Stomach (tissue), 9 donors: ENCODE data around the gene KCTD12. TPM values are rescaled to one million over a fixed set of nuclear protein-coding genes. Genes with fewer than 3 reads are reported as not detected.
A peak's percentile ranks its signal among the peaks of the same experiment; 100 is the strongest.

ENCODE experiments used
- DNase-seq, 2 donors: peaks; one replicate each; pipeline versions ENCODE4 v3.0.0 to v3.0.0-alpha.2; 2013 to 2019
- H3K27ac ChIP-seq, 5 donors: fragments of 200-600 bp in 4 of 5; sonication (generic) in 4 of 5; one replicate each; pipeline ENCODE4 v1.5.1; 2013 to 2019; ENCODE audit warnings: mild to moderate bottlenecking in 1 of 5, moderate library complexity in 1 of 5
- H3K27me3 ChIP-seq, 3 donors: fragments of 200-600 bp; sonication (generic); one replicate each; pipeline ENCODE4 v1.5.1; 2017 to 2019; ENCODE audit warnings: mixed run types in 1 of 3
- H3K36me3 ChIP-seq, 4 donors: fragments of 200-600 bp; sonication (generic); 1 replicate in 3 of 4; 2 replicates in 1 of 4; pipeline ENCODE4 v1.5.1; 2016 to 2019
- H3K4me1 ChIP-seq, 4 donors: fragments of 200-600 bp; sonication (generic); one replicate each; pipeline ENCODE4 v1.5.1; 2016 to 2019
- H3K4me3 ChIP-seq, 4 donors: fragments of 200-600 bp; sonication (generic) in 3 of 4; one replicate each; pipeline ENCODE4 v1.5.1; 2016 to 2019; ENCODE audit warnings: mild to moderate bottlenecking in 1 of 4
- H3K9me3 ChIP-seq, 4 donors: fragments of 200-600 bp; sonication (generic); one replicate each; pipeline ENCODE4 v1.5.1; 2016 to 2019
- CTCF ChIP-seq, 7 experiments: fragments of 450-650 bp in 4 of 7; fragments of 200-600 bp in 3 of 7; sonication (generic) in 3 of 7; IDR thresholded peaks; one replicate each; pipeline ENCODE4 v1.5.1; 2016 to 2019; ENCODE audit warnings: antibody characterized with exemption in 7 of 7, control low read depth in 2 of 7, mild to moderate bottlenecking in 1 of 7
- EP300 ChIP-seq: sonication (generic); formaldehyde crosslinking; IDR thresholded peaks from one replicate; pipeline ENCODE4 v1.6.1; 2017; ENCODE audit warnings: antibody characterized with exemption
- POLR2A ChIP-seq, 4 donors: fragments of 450-650 bp; IDR thresholded peaks; one replicate each; pipeline ENCODE4 v1.6.1; 2016; ENCODE audit warnings: antibody characterized with exemption in 4 of 4, control low read depth in 2 of 4, mild to moderate bottlenecking in 1 of 4, moderate library complexity in 1 of 4
- POLR2AphosphoS5 ChIP-seq, 3 donors: sonication (generic); formaldehyde crosslinking; IDR thresholded peaks; one replicate each; pipeline ENCODE4 v1.6.1; 2016; ENCODE audit warnings: antibody characterized with exemption in 3 of 3
- WGBS, 5 donors: extraction: QIAGEN DNeasy Blood & Tissue Kit in 3 of 5; methylation state at CpG; one replicate each; pipeline versions ENCODE4 v1.1.5 to v1.1.7; 2013 to 2018; 5-methylcytosine and 5-hydroxymethylcytosine counted together
- intact Hi-C: fragments of 100-400 bp; cut with DNase I; formaldehyde crosslinking; loops from one replicate; pipeline ENCODE4 v1.15.1; 2023; ENCODE audit warnings: low total_unique reads
- polyA plus RNA-seq, 3 donors: library from polyadenylated mRNA; stranded (reverse); fragments of 200-250 nt; gene quantifications; one replicate each; pipeline ENCODE4 v1.2.3, GENCODE V29; 2013
- total RNA-seq, 5 donors: library from RNA; depleted of rRNA; stranded (reverse); fragments of >200 nt; gene quantifications; one replicate each; pipeline versions ENCODE4 v1.1.0 to v1.2.3, GENCODE V29; 2014 to 2016
- donor health status: healthy with polysubstance abuse.
- donor health status: Bipolar disorder and iron deficiency.
- donor health status: healthy.

Gene KCTD12
- total and polyA plus RNA-seq, 8 donors, result 9.5 to 115 (median 28.4) TPM

GRCh38 chr13:76887076-76887563, 915 bp upstream of the KCTD12 start:
- no peaks in the 10 kb centered on the region for H3K27me3 ChIP-seq
- H3K36me3 ChIP-seq, result no peaks in the 10 kb centered on the region
- H3K4me3 ChIP-seq, result peak overlapping the region; percentile 57 to 82 (median 65)
- intact Hi-C loops, result no loop called here
- H3K4me1 ChIP-seq, result peaks cover 12 to 44% (median 35%) of the 10 kb centered on the region in 4 donors
- H3K9me3 ChIP-seq, result no peaks in the 10 kb centered on the region
- 13 to 24% (median 22%) methylated on average over 20 of the region's 20 CpGs for WGBS, 5 donors
- peak in 1 of 4 donors; percentile 9 for TF ChIP-seq POLR2A (IDR thresholded peaks at IDR 0.05)
- no peak for TF ChIP-seq EP300
- peak in 1 of 2 donors; percentile 67 for DNase-seq
- peak overlapping the region; percentile 83 to 91 (median 87) for H3K27ac ChIP-seq

- WGBS, 5 donors, result 0 to 2% (median 0%) methylated on average over 1 to 37 of the region's 37 CpGs; no CpG with 5 or more reads in 1 of the 5 donors
- no peak for DNase-seq
These were observed 257 bp downstream of the KCTD12 start for GRCh38 chr13:76886005-76886291.

GRCh38 chr13:76885203-76886004, 801 bp downstream of the KCTD12 start:
- DNase-seq, result peak; percentile 73 to 92
- no peaks in the 10 kb centered on the region for H3K27me3 ChIP-seq
- H3K9me3 ChIP-seq, result no peaks in the 10 kb centered on the region
- TF ChIP-seq POLR2A (IDR thresholded peaks at IDR 0.05) (no peak), CTCF (IDR thresholded peaks at IDR 0.05) (peak in 1 of 7 experiments; percentile 27)
- peak overlapping the region; percentile 83 to 91 (median 87) for H3K27ac ChIP-seq
- intact Hi-C loops, result no loop called here
- H3K4me1 ChIP-seq, result peaks cover 12 to 56% (median 35%) of the 10 kb centered on the region in 4 donors
- H3K4me3 ChIP-seq, result peak overlapping the region; percentile 57 to 82 (median 65)
- WGBS, 5 donors, result 0% methylated on average over 26 to 94 of the region's 94 CpGs
- H3K36me3 ChIP-seq, result no peaks in the 10 kb centered on the region

More at GRCh38 chr13:76886005-76886291, 257 bp downstream of the KCTD12 start:
- H3K4me3 ChIP-seq, result peak overlapping the region; percentile 57 to 82 (median 65)
- H3K9me3 ChIP-seq, result no peaks in the 10 kb centered on the region
- H3K36me3 ChIP-seq, result no peaks in the 10 kb centered on the region
- peak overlapping the region; percentile 83 to 91 (median 87) for H3K27ac ChIP-seq
- intact Hi-C loops, result no loop called here
- no peak for TF ChIP-seq POLR2A (IDR thresholded peaks at IDR 0.05)
- TF ChIP-seq CTCF (IDR thresholded peaks at IDR 0.05), result no peak
- no peak for TF ChIP-seq EP300
- no peak for TF ChIP-seq POLR2AphosphoS5 (IDR thresholded peaks at IDR 0.05)
- H3K27me3 ChIP-seq, result no peaks in the 10 kb centered on the region
- peaks cover 12 to 51% (median 35%) of the 10 kb centered on the region in 4 donors for H3K4me1 ChIP-seq

- intact Hi-C loops, result no loop called here
- WGBS, 5 donors, result 1 to 5% (median 4%) methylated on average over 9 of the region's 9 CpGs
- no peak for DNase-seq
- TF ChIP-seq EP300, result no peak
- H3K27ac ChIP-seq, result peak overlapping the region; percentile 83 to 91 (median 87)
- peaks cover 12 to 60% (median 35%) of the 10 kb centered on the region in 4 donors for H3K4me1 ChIP-seq
- no peaks in the 10 kb centered on the region for H3K36me3 ChIP-seq
- H3K27me3 ChIP-seq, result no peaks in the 10 kb centered on the region
- no peaks in the 10 kb centered on the region for H3K9me3 ChIP-seq
- H3K4me3 ChIP-seq, result peak overlapping the region; percentile 57 to 82 (median 65)
These were observed 1.4 kb downstream of the KCTD12 start for GRCh38 chr13:76884907-76885202.

GRCh38 chr13:76884186-76884906, 1.9 kb downstream of the KCTD12 start:
- peak overlapping the region; percentile 83 to 91 (median 87) for H3K27ac ChIP-seq
- no peaks in the 10 kb centered on the region for H3K9me3 ChIP-seq
- intact Hi-C loops, result no loop called here
- no peaks in the 10 kb centered on the region for H3K36me3 ChIP-seq
- H3K4me3 ChIP-seq, result peak overlapping the region; percentile 57 to 82 (median 65)
- WGBS, 5 donors, result 15 to 26% (median 19%) methylated on average over 15 of the region's 15 CpGs
- TF ChIP-seq POLR2AphosphoS5 (IDR thresholded peaks at IDR 0.05), result no peak
- no peak for TF ChIP-seq POLR2A (IDR thresholded peaks at IDR 0.05)
- no peak for TF ChIP-seq EP300
- peak in 1 of 7 experiments; percentile 30 for TF ChIP-seq CTCF (IDR thresholded peaks at IDR 0.05)
- no peaks in the 10 kb centered on the region for H3K27me3 ChIP-seq
- DNase-seq, result peak; percentile 30 to 86
- peaks cover 12 to 62% (median 35%) of the 10 kb centered on the region in 4 donors for H3K4me1 ChIP-seq
